ENCODE results near the gene ZBTB7B. TPM values are rescaled to one million over a fixed set of nuclear protein-coding genes. Genes with fewer than 3 reads are reported as not detected.

The ZBTB7B gene
- total RNA-seq, 1 donor from 2014 or later = 77.6 TPM

DNA sequence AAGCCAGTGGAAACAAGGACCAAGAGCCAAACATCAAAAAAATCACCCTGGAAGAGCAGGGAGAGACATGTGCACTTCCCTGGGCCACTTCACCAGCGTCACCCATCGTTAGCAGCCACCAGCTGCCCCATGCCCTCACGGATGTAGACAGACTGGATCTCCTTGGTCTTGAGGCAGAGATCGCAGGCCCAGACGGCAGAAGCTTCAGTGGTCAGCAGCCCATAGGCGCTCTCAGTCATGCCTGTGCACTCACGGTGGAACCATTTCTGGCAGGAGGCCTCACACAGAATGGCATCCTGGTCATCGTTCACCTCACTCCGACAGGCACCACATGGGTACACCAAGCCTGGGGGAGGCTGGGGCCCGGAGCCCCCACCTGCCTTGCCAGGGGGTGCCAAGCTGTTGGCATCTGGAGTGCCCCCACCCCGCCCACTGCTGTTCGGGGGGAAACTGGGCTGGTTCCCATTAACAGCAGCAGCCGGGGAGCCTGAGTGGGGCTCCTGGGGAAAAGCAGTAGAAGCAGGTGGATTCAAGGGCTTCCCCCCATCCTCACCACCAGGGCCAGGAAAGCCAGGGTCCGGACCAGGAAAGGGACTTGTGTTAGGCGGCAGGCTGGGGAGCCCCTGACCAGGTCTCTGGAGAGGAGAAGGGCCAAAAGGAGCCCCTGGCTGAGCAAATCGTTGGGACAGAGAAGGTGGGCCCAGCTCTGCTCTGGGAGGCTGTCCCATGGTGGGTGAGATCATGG, 43.7 kb upstream of the ZBTB7B start:
- DNase-seq (ENCODE audit: extremely low spot score in 2 of 2) = no peak
- Histone ChIP-seq H3K27ac (no peak overlapping the region), H3K4me3 (no peak overlapping the region), H3K9me3 (no peaks in the 10 kb centered on the region), H3K27me3 (no peaks in the 10 kb centered on the region), H3K36me3 (peaks cover 0 to 15% of the 10 kb centered on the region in 2 donors), H3K4me1 (peaks cover 67% of the 10 kb centered on the region)
- TF ChIP-seq, protein P1, sequence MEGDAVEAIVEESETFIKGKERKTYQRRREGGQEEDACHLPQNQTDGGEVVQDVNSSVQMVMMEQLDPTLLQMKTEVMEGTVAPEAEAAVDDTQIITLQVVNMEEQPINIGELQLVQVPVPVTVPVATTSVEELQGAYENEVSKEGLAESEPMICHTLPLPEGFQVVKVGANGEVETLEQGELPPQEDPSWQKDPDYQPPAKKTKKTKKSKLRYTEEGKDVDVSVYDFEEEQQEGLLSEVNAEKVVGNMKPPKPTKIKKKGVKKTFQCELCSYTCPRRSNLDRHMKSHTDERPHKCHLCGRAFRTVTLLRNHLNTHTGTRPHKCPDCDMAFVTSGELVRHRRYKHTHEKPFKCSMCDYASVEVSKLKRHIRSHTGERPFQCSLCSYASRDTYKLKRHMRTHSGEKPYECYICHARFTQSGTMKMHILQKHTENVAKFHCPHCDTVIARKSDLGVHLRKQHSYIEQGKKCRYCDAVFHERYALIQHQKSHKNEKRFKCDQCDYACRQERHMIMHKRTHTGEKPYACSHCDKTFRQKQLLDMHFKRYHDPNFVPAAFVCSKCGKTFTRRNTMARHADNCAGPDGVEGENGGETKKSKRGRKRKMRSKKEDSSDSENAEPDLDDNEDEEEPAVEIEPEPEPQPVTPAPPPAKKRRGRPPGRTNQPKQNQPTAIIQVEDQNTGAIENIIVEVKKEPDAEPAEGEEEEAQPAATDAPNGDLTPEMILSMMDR (IDR thresholded peaks at IDR 0.05) = no peak
- TF ChIP-seq POLR2A (IDR thresholded peaks at IDR 0.05) = no peak
- no peak for TF ChIP-seq POLR2AphosphoS5 (IDR thresholded peaks at IDR 0.05; ENCODE audit: insufficient read depth in 1 of 2, low read depth in 1 of 2)
- intact Hi-C loops (cut with DNase I) = no loop called here

DNA sequence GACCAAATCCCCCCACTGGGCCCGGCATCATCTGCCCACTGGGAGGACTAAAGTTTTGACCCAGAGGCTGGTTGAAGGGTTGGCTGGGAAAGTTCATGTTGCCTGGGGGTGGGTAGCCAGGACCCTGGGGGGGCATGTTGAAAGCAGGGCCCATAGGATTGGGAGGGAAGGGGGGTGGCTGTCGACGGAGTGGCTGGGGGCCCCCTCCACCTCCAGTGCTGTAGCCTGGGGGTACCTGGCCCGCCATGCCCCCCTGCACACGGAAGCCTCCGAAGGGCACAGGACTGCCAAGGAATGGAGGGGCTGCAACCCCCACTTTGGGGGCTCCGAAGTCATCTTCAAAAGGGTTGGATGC, 43.2 kb upstream of the ZBTB7B start:
- Histone ChIP-seq H3K27me3 (no peaks in the 10 kb centered on the region), H3K4me1 (peaks cover 61% of the 10 kb centered on the region), H3K4me3 (no peak overlapping the region), H3K9me3 (no peaks in the 10 kb centered on the region), H3K36me3 (peaks cover 0 to 20% of the 10 kb centered on the region in 2 donors), H3K27ac (no peak overlapping the region)
- DNase-seq (ENCODE audit: extremely low spot score in 2 of 2) = no peak
- no peak for TF ChIP-seq POLR2AphosphoS5 (IDR thresholded peaks at IDR 0.05; ENCODE audit: insufficient read depth in 1 of 2, low read depth in 1 of 2)
- TF ChIP-seq, protein P1 (IDR thresholded peaks at IDR 0.05) = no peak
- TF ChIP-seq POLR2A (IDR thresholded peaks at IDR 0.05) = no peak
- intact Hi-C loops (cut with DNase I) = no loop called here

DNA sequence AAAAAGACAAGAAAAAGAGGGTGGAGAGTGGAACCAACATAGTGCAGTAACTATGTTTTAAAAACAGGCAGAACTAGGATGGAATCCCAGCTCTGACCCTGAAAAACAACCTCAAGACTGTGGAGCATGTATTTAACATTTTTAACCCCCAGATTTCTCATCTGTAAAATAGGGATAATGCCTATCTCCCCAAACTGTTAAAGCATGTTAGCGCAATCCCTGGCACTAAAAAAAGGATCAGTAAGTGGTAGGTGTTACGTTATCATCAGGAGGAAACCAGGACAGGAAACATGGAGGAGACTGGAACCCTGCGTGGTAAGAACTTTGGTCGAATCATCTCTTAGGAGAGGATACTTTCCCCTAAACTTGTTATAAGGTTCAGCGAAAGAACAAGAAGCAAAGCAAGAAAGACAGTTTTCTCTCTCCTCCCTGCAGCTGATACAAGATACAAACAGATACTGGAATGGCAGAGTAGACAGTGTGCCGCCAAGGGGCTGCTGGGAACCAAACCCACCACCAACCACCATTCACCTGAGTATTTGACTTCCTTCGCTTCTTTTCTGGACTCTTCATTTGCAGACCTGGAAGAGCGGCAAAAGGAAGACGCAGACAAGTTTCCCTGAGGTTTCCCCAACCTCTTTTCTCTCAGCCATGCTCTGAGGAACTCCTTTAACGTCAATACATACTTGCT, 42.0 kb upstream of the ZBTB7B start:
- intact Hi-C loops (cut with DNase I) = loop anchor here (5.0 to 10.0 kb wide), 2 partner anchors 57 to 104 kb away; partner anchors contain the start of gene EFNA4
- H3K4me3 ChIP-seq = peak overlapping the region; percentile 73 to 91
- peaks cover 0 to 30% of the 10 kb centered on the region in 2 donors for H3K36me3 ChIP-seq

DNA sequence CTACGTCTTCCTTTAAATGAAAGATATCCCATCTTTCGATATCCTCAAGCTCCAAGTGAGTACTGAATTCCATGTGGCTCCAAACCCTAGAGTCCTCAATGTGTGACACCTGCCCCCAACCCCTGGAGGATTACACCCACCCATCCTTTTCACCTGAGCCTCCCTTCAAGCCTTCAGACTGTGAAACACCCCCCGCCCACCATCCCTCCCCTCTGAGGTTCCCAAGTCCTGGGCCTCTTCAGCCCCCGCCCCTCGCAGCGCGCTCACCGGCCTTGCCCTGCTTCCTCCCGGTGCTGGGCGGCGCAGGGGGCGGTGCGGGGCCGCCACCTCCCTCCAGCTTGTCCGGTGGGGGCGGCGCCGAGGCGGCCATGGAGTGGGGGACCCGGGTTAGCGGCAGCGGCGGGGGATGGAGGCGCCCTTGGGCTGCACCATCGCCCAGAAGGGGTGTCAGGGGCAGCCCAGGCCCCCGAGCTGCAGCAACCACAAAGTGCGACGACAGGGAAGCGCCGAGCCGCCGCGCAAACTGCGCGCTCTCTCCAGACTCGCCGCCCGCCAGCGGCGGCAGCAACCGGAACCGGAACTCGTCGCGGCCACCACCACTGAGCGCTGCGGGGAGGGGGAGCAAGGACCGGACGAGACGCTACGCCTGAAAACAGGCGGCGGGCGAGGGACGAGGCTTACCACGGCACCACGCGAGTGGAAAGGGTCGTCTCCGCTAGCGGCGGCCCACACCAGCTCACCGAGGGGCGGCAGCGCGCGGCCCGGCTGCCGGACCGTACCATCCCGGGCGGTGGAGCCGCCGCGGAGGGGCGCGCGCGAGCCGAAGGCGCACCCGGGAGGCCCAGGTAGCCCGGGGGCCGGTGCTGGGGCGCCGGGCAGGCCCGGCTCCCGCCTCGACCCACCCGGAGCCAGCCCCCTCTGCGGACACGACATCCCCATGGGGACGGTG, 41.1 kb upstream of the ZBTB7B start, which contains the start of gene PYGO2:
TSS of gene PYGO2 (minus strand) at position 576 of the 949 bp plus-strand sequence. CDS start at position 370, 206 bp downstream.
- DNase-seq (ENCODE audit: extremely low spot score in 2 of 2) = no peak
- TF ChIP-seq, protein P1 (IDR thresholded peaks at IDR 0.05) = peak; percentile 56 to 72 (median 70)
- TF ChIP-seq POLR2A (IDR thresholded peaks at IDR 0.05) (peak in 1 of 2 donors; percentile 42), POLR2AphosphoS5 (IDR thresholded peaks at IDR 0.05; ENCODE audit: insufficient read depth in 1 of 2, low read depth in 1 of 2) (peak in 1 of 2 donors; percentile 90)
- Histone ChIP-seq H3K27ac (peak within 1 kb of the TSS; percentile 97), H3K4me3 (peak within 1 kb of the TSS; percentile 73 to 91), H3K36me3 (peaks cover 0 to 39% of the 10 kb centered on the region in 2 donors), H3K27me3 (no peaks in the 10 kb centered on the region), H3K4me1 (peaks cover 44% of the 10 kb centered on the region), H3K9me3 (no peaks in the 10 kb centered on the region)
- intact Hi-C loops (cut with DNase I) = loop anchor here (5.0 to 10.0 kb wide), 2 partner anchors 56 to 103 kb away; partner anchors contain the start of gene EFNA4

More for the DNA sequence above, 42.0 kb upstream of the ZBTB7B start:
- no peak for DNase-seq (ENCODE audit: extremely low spot score in 2 of 2)
- H3K27me3 ChIP-seq = no peaks in the 10 kb centered on the region
- peak overlapping the region; percentile 97 for H3K27ac ChIP-seq
- H3K9me3 ChIP-seq = no peaks in the 10 kb centered on the region
- H3K4me1 ChIP-seq = peaks cover 49% of the 10 kb centered on the region
- no peak for TF ChIP-seq POLR2AphosphoS5 (IDR thresholded peaks at IDR 0.05; ENCODE audit: insufficient read depth in 1 of 2, low read depth in 1 of 2)
- no peak for TF ChIP-seq POLR2A (IDR thresholded peaks at IDR 0.05)
- TF ChIP-seq, protein P1 (IDR thresholded peaks at IDR 0.05) = no peak
